C4-2B (cell line): ENCODE measurements around the gene CAMK1D.

Experiments used
- ZFX ChIP-seq: fragments of 450-650 bp; IDR thresholded peaks from 2 replicates; pipeline ENCODE4 v1.6.1; 2017
- TF ChIP-seq, protein P1 (sequence below): fragments of 450-650 bp; conservative IDR thresholded peaks from 2 replicates; pipeline ENCODE4 v1.5.1; 2017; ENCODE audit warnings: mild to moderate bottlenecking

DNA sequence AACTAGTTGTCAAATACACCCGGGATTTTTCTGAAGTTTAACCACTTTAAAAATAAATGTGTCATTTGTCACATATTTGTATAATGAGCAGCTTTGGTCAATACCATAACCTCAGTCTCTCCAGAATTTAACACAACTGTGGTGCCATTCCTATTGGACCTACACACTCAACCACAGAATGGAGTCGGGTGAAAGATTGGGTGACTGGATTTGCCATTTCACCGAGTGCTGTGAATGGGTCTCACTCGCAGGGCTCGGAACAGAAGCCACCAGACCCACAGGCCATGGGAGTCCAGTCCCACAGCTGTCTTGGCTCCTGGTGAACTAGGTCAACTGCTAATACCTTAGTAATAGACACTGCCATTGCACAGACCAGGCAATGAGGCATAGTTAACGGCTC lies 353.8 kb downstream of the CAMK1D start:
- TF ChIP-seq, protein P1, sequence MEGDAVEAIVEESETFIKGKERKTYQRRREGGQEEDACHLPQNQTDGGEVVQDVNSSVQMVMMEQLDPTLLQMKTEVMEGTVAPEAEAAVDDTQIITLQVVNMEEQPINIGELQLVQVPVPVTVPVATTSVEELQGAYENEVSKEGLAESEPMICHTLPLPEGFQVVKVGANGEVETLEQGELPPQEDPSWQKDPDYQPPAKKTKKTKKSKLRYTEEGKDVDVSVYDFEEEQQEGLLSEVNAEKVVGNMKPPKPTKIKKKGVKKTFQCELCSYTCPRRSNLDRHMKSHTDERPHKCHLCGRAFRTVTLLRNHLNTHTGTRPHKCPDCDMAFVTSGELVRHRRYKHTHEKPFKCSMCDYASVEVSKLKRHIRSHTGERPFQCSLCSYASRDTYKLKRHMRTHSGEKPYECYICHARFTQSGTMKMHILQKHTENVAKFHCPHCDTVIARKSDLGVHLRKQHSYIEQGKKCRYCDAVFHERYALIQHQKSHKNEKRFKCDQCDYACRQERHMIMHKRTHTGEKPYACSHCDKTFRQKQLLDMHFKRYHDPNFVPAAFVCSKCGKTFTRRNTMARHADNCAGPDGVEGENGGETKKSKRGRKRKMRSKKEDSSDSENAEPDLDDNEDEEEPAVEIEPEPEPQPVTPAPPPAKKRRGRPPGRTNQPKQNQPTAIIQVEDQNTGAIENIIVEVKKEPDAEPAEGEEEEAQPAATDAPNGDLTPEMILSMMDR = no peak
- TF ChIP-seq ZFX = no peak
